SK-N-MC (cell line): ENCODE data around the gene ASRGL1.

ENCODE experiments used
- DNase-seq: peaks from one replicate; pipeline ENCODE4 v3.0.0-alpha.2; 2011; ENCODE audit warnings: low read depth, low spot score
- H3K27ac ChIP-seq: fragments of 200-600 bp; sonication (generic); 2 replicates; pipeline ENCODE4 v1.5.1; 2016; ENCODE audit warnings: mixed run types
- H3K36me3 ChIP-seq: fragments of 200-600 bp; sonication (generic); 2 replicates; pipeline ENCODE4 v1.6.1; 2017; ENCODE audit warnings: antibody characterized with exemption, low read length, mixed read lengths; ENCODE audit not compliant: insufficient read depth
- H3K4me3 ChIP-seq: fragments of 200-600 bp; sonication (generic); 2 replicates; pipeline ENCODE4 v1.5.1; 2016
- H3K9ac ChIP-seq: fragments of 200-600 bp; sonication (generic); 2 replicates; pipeline ENCODE4 v1.8.0; 2017; ENCODE audit warnings: mixed run types, mixed read lengths; ENCODE audit not compliant: insufficient read length
- H3K9me3 ChIP-seq: fragments of 200-600 bp; sonication (generic); 2 replicates; pipeline ENCODE4 v1.6.1; 2017; ENCODE audit warnings: low read depth, mild to moderate bottlenecking, antibody characterized with exemption, low read length, moderate library complexity, mixed read lengths
- EZH2 ChIP-seq: fragments of 200-600 bp; sonication (generic); IDR thresholded peaks from one replicate; pipeline ENCODE4 v1.6.1; 2017; ENCODE audit warnings: antibody characterized with exemption
- FOXP2 ChIP-seq: optimal IDR thresholded peaks from 2 replicates; pipeline ENCODE3; 2011; ENCODE audit warnings: mild to moderate bottlenecking, moderate library complexity; ENCODE audit not compliant: insufficient read depth; ENCODE audit errors: extremely low read length, control extremely low read depth
- POLR2AphosphoS5 ChIP-seq: IDR thresholded peaks from 2 replicates; pipeline ENCODE4 v1.6.1; 2012; ENCODE audit warnings: mild to moderate bottlenecking, low read depth, low read length, borderline replicate concordance

The ASRGL1 gene

GRCh38 chr11:62401356-62401755 lies 64.1 kb downstream of the ASRGL1 start:
- no peak for TF ChIP-seq EZH2
- TF ChIP-seq POLR2AphosphoS5: no peak
- no peak for TF ChIP-seq FOXP2
- DNase-seq: no peak
- H3K4me3 ChIP-seq: no peak overlapping the region
- no peak overlapping the region for H3K9ac ChIP-seq
- no peaks in the 10 kb centered on the region for H3K9me3 ChIP-seq
- no peaks in the 10 kb centered on the region for H3K36me3 ChIP-seq
- H3K27ac ChIP-seq: no peak overlapping the region

GRCh38 chr11:62401811-62402210 lies 64.6 kb downstream of the ASRGL1 start:
- no peaks in the 10 kb centered on the region for H3K9me3 ChIP-seq
- H3K4me3 ChIP-seq: no peak overlapping the region
- no peak overlapping the region for H3K27ac ChIP-seq
- no peaks in the 10 kb centered on the region for H3K36me3 ChIP-seq
- no peak for TF ChIP-seq POLR2AphosphoS5
- no peak for DNase-seq
- no peak overlapping the region for H3K9ac ChIP-seq

- H3K9me3 ChIP-seq: no peaks in the 10 kb centered on the region
- no peak overlapping the region for H3K4me3 ChIP-seq
- no peak overlapping the region for H3K27ac ChIP-seq
- H3K36me3 ChIP-seq: no peaks in the 10 kb centered on the region
- no peak for DNase-seq
- no peak for TF ChIP-seq FOXP2
- TF ChIP-seq EZH2: no peak
- TF ChIP-seq POLR2AphosphoS5: no peak
- no peak overlapping the region for H3K9ac ChIP-seq
Observed at GRCh38 chr11:62402226-62402959, 65.1 kb downstream of the ASRGL1 start.

- no peak for TF ChIP-seq EZH2
- no peak for TF ChIP-seq POLR2AphosphoS5
- no peak for TF ChIP-seq FOXP2
- no peaks in the 10 kb centered on the region for H3K9me3 ChIP-seq
- H3K9ac ChIP-seq: no peak overlapping the region
- H3K4me3 ChIP-seq: no peak overlapping the region
- no peak overlapping the region for H3K27ac ChIP-seq
- DNase-seq: no peak
- H3K36me3 ChIP-seq: no peaks in the 10 kb centered on the region
Observed at GRCh38 chr11:62402960-62403730, 65.9 kb downstream of the ASRGL1 start.

- no peak overlapping the region for H3K9ac ChIP-seq
- no peak for DNase-seq
- no peaks in the 10 kb centered on the region for H3K9me3 ChIP-seq
- H3K36me3 ChIP-seq: no peaks in the 10 kb centered on the region
- TF ChIP-seq EZH2 (no peak), POLR2AphosphoS5 (no peak), FOXP2 (no peak)
- H3K27ac ChIP-seq: no peak overlapping the region
- H3K4me3 ChIP-seq: no peak overlapping the region
Observed at GRCh38 chr11:62404435-62404834, 67.2 kb downstream of the ASRGL1 start.

- no peak overlapping the region for H3K4me3 ChIP-seq
- no peak for DNase-seq
- H3K27ac ChIP-seq: no peak overlapping the region
- H3K9ac ChIP-seq: no peak overlapping the region
- H3K36me3 ChIP-seq: no peaks in the 10 kb centered on the region
- no peaks in the 10 kb centered on the region for H3K9me3 ChIP-seq
- TF ChIP-seq EZH2 (no peak), FOXP2 (no peak), POLR2AphosphoS5 (no peak)
Observed at GRCh38 chr11:62404901-62405300, 67.7 kb downstream of the ASRGL1 start.

GRCh38 chr11:62406034-62406433 lies 68.8 kb downstream of the ASRGL1 start:
- H3K9ac ChIP-seq: no peak overlapping the region
- H3K27ac ChIP-seq: no peak overlapping the region
- no peak for TF ChIP-seq POLR2AphosphoS5
- TF ChIP-seq EZH2: no peak
- TF ChIP-seq FOXP2: no peak
- no peak for DNase-seq
- H3K36me3 ChIP-seq: no peaks in the 10 kb centered on the region
- no peak overlapping the region for H3K4me3 ChIP-seq
- H3K9me3 ChIP-seq: no peaks in the 10 kb centered on the region

- H3K4me3 ChIP-seq: no peak overlapping the region
- no peak overlapping the region for H3K27ac ChIP-seq
- no peak overlapping the region for H3K9ac ChIP-seq
- no peaks in the 10 kb centered on the region for H3K9me3 ChIP-seq
- no peak for DNase-seq
- TF ChIP-seq FOXP2 (no peak), EZH2 (no peak), POLR2AphosphoS5 (no peak)
- no peaks in the 10 kb centered on the region for H3K36me3 ChIP-seq
Observed at GRCh38 chr11:62409831-62410230, 72.6 kb downstream of the ASRGL1 start.

GRCh38 chr11:62410972-62411371 lies 73.7 kb downstream of the ASRGL1 start:
- TF ChIP-seq POLR2AphosphoS5: no peak
- no peak for TF ChIP-seq EZH2
- no peak for TF ChIP-seq FOXP2
- H3K27ac ChIP-seq: no peak overlapping the region
- no peak overlapping the region for H3K4me3 ChIP-seq
- H3K36me3 ChIP-seq: no peaks in the 10 kb centered on the region
- no peak for DNase-seq
- H3K9ac ChIP-seq: no peak overlapping the region
- no peaks in the 10 kb centered on the region for H3K9me3 ChIP-seq
